GM10266 (cell line): Measurements from ENCODE around the gene AKAP12.
A peak's percentile ranks its signal among the peaks of the same experiment; 100 is the strongest.

Experiments
- DNase-seq: peaks from one replicate; pipeline ENCODE4 v3.0.0; 2012; ENCODE audit errors: extremely low spot score
- CTCF ChIP-seq: IDR thresholded peaks from 2 replicates; pipeline ENCODE4 v1.5.1; 2012; ENCODE audit warnings: mild to moderate bottlenecking, low read depth; ENCODE audit not compliant: control insufficient read depth, insufficient read depth; ENCODE audit errors: missing control alignments

The AKAP12 gene

GRCh38 chr6:151388236-151388635, 148.5 kb downstream of the AKAP12 start:
- DNase-seq, result no peak
- no peak for TF ChIP-seq CTCF

- no peak for DNase-seq
- TF ChIP-seq CTCF, result no peak
Measured at GRCh38 chr6:151388997-151389617, 149.3 kb downstream of the AKAP12 start.

- DNase-seq, result peak; percentile 16
- no peak for TF ChIP-seq CTCF
Measured at GRCh38 chr6:151389618-151390275, 150.0 kb downstream of the AKAP12 start.

GRCh38 chr6:151390276-151390850, 150.6 kb downstream of the AKAP12 start:
- no peak for TF ChIP-seq CTCF
- peak; percentile 98 for DNase-seq

- DNase-seq, result peak; percentile 83
- no peak for TF ChIP-seq CTCF
Measured at GRCh38 chr6:151390851-151391470, 151.2 kb downstream of the AKAP12 start.

- TF ChIP-seq CTCF, result no peak
- DNase-seq, result peak; percentile 77
Measured at GRCh38 chr6:151391471-151392413, 152.0 kb downstream of the AKAP12 start, which contains the start of gene ZBTB2. ZBTB2 (minus strand) TSS chr6:151391559; CDS start chr6:151373637, 17,922 bp downstream.
